HG03196 (cell line): ENCODE results near the gene RBMY1E.
A peak's percentile ranks its signal among the peaks of the same experiment; 100 is the strongest.
"Not testable (repeated sequence)": the region's sequence is repeated elsewhere in the genome, so short reads cannot be mapped to it uniquely, and the experiment has no call there.

Experiments used
- ATAC-seq: cut with Tn5 transposase; IDR thresholded peaks from one replicate; pipeline ENCODE4 v1.9.1; 2021; ENCODE audit not compliant: unreplicated experiment

The RBMY1E gene

GRCh38 chrY:21917932-21918331, at the start of gene RBMY1E:
RBMY1E (minus strand) TSS chrY:21918032; CDS start chrY:21916054, 1,978 bp downstream.
- ATAC-seq, result not testable (repeated sequence)

GRCh38 chrY:21894426-21894825, 23.4 kb downstream of the RBMY1E start, which contains the start of gene RBMY1D:
RBMY1D (minus strand) TSS chrY:21894526; CDS start chrY:21892513, 2,013 bp downstream.
- ATAC-seq, result not testable (repeated sequence)

GRCh38 chrY:21869407-21870076, 48.3 kb downstream of the RBMY1E start:
- ATAC-seq, result peak; percentile 93
